K562 (cell line): ENCODE data around the gene APC. TPM values are rescaled to one million over a fixed set of nuclear protein-coding genes. Genes with fewer than 3 reads are reported as not detected.
A peak's percentile ranks its signal among the peaks of the same experiment; 100 is the strongest.

Source experiments
- ATAC-seq: fragments of 200-7000 bp; cut with Tn5 transposase; 3 replicates; pipeline ENCODE4 v1.9.1; 2020; ENCODE audit warnings: moderate library complexity
- BruUV-seq: library from RNA; stranded (reverse); fragments of 400-500 nt; replicated peaks from 2 replicates; lab custom pipeline; 2021; lab: Mats Ljungman, UMichigan
- CTCF ChIA-PET: fragments of 300-600 bp; formaldehyde crosslinking; extraction: SDS; loops from one replicate; lab custom pipeline; 2021; ENCODE audit warnings: low intra/inter-chr PET ratio; lab: Yijun Ruan, JAX
- POLR2A ChIA-PET: fragments of 300-600, 350-650 bp; sonication (Branson Sonifier 250); formaldehyde crosslinking; extraction: SDS; loops from one replicate; lab custom pipeline; 2021; ENCODE audit warnings: antibody characterized with exemption, inconsistent platforms; lab: Yijun Ruan, JAX
- DNase-seq, 4 experiments: peaks; one replicate each; pipeline versions ENCODE4 v3.0.0 to v3.0.0-alpha.2; 2011 to 2018; ENCODE audit warnings: low spot score in 3 of 4, mixed read lengths in 3 of 4; ENCODE audit errors: extremely low read depth in 1 of 4
- FAIRE-seq: peaks from 2 replicates; lab custom pipeline; 2011; peaks lifted over from hg19 to GRCh38; lab: Jason Lieb, UNC
- H2AFZ ChIP-seq: 2 replicates; pipeline ENCODE4 v1.6.0; 2011; ENCODE audit warnings: low read depth, low read length, control low read depth, inconsistent platforms
- H3K27ac ChIP-seq: fragments of 200-600 bp; 3 replicates; pipeline ENCODE4 v1.8.0; 2011; ENCODE audit warnings: low read depth, mild to moderate bottlenecking, control low read depth, inconsistent platforms, low read length, moderate library complexity, mixed read lengths; ENCODE audit errors: extremely low read depth
- H3K27me3 ChIP-seq, 2 experiments: fragments of 300-600 bp in 1 of 2; 2 replicates in 1 of 2; 3 replicates in 1 of 2; pipeline versions ENCODE4 v1.6.0 to v1.8.0; 2011; ENCODE audit warnings: inconsistent platforms in 2 of 2, low read length in 2 of 2, mild to moderate bottlenecking in 1 of 2, mixed read lengths in 1 of 2, moderate library complexity in 1 of 2; ENCODE audit not compliant: control insufficient read depth in 2 of 2, insufficient read depth in 2 of 2
- H3K36me3 ChIP-seq: fragments of 300-600 bp; 3 replicates; pipeline ENCODE4 v1.8.0; 2011; ENCODE audit warnings: mild to moderate bottlenecking, low read length, inconsistent platforms; ENCODE audit not compliant: control insufficient read depth, insufficient read depth
- H3K4me1 ChIP-seq, 2 experiments: fragments of 200-600 bp in 1 of 2; replicated peaks in 1 of 2; 2 replicates in 1 of 2; 3 replicates in 1 of 2; pipeline versions ENCODE4 v1.5.1 to v1.8.0; 2011; ENCODE audit warnings: inconsistent platforms in 2 of 2, low read length in 2 of 2, mild to moderate bottlenecking in 1 of 2, mixed read lengths in 1 of 2, moderate library complexity in 1 of 2; ENCODE audit not compliant: control insufficient read depth in 2 of 2, insufficient read depth in 2 of 2
- H3K4me2 ChIP-seq: 2 replicates; pipeline ENCODE4 v1.6.1; 2011; ENCODE audit warnings: low read length, control low read depth, inconsistent platforms, mixed read lengths; ENCODE audit not compliant: insufficient read depth
- H3K4me3 ChIP-seq: fragments of 200-600 bp; sonication (generic), shearing (Covaris generic); 2 replicates; pipeline ENCODE4 v1.5.1; 2016; ENCODE audit warnings: control low read depth, inconsistent platforms
- H3K79me2 ChIP-seq: fragments of 200-600 bp; 3 replicates; pipeline ENCODE4 v1.8.0; 2011; ENCODE audit warnings: low read length, inconsistent platforms; ENCODE audit not compliant: control insufficient read depth, insufficient read depth
- H3K9ac ChIP-seq, 2 experiments: 2 replicates each; pipeline versions ENCODE4 v1.6.0 to v1.6.1; 2011; ENCODE audit warnings: low read depth in 2 of 2, low read length in 2 of 2, control low read depth in 1 of 2, inconsistent platforms in 1 of 2, mild to moderate bottlenecking in 1 of 2, mixed read lengths in 1 of 2; ENCODE audit not compliant: insufficient read depth in 1 of 2
- H3K9me1 ChIP-seq: one replicate; pipeline ENCODE4 v1.6.0; 2011; ENCODE audit warnings: inconsistent platforms, mild to moderate bottlenecking, low read length, moderate library complexity; ENCODE audit not compliant: control insufficient read depth, insufficient read depth
- H3K9me3 ChIP-seq: replicated peaks from 2 replicates; pipeline ENCODE4 v1.5.1; 2011; ENCODE audit warnings: low read depth, low read length, inconsistent platforms; ENCODE audit not compliant: control insufficient read depth, insufficient read depth
- H4K20me1 ChIP-seq: replicated peaks from 2 replicates; pipeline ENCODE4 v1.6.1; 2011; ENCODE audit warnings: low read length, inconsistent platforms, mixed read lengths; ENCODE audit not compliant: control insufficient read depth, insufficient read depth
- ATF3 ChIP-seq, 2 experiments: fragments of 450-650 bp in 1 of 2; sonication (generic) in 1 of 2; formaldehyde crosslinking in 1 of 2; IDR thresholded peaks in 1 of 2; conservative IDR thresholded peaks in 1 of 2; 2 replicates each; pipeline versions ENCODE4 v1.6.1 to v1.8.1; 2016 to 2023; ENCODE audit warnings: mild to moderate bottlenecking in 2 of 2, moderate library complexity in 2 of 2, inconsistent platforms in 1 of 2, missing genetic modification reagents in 1 of 2
- FOS ChIP-seq: IDR thresholded peaks from 3 replicates; pipeline ENCODE4 v1.6.1; 2011; ENCODE audit not compliant: insufficient read length; ENCODE audit errors: extremely low read depth
- MAFG ChIP-seq: fragments of 450-650 bp; conservative IDR thresholded peaks from 2 replicates; pipeline ENCODE4 v1.6.1; 2016; ENCODE audit warnings: missing genetic modification characterization, missing compliant biosample characterization
- NFE2 ChIP-seq: IDR thresholded peaks from 2 replicates; pipeline ENCODE4 v1.6.1; 2014; ENCODE audit warnings: antibody characterized with exemption, low read depth
- RBM17 ChIP-seq: fragments of 200-400 bp; formaldehyde crosslinking; IDR thresholded peaks from 2 replicates; pipeline ENCODE4 v1.6.1; 2017; ENCODE audit warnings: low read depth, mild to moderate bottlenecking, low read length, borderline replicate concordance
- SAFB2 ChIP-seq: fragments of 200-400 bp; formaldehyde crosslinking; IDR thresholded peaks from 2 replicates; pipeline ENCODE4 v1.6.1; 2018; ENCODE audit warnings: borderline replicate concordance, low read length, low read depth, moderate library complexity; ENCODE audit not compliant: severe bottlenecking
- SMAD1 ChIP-seq: fragments of 150-350 bp; IDR thresholded peaks from 2 replicates; pipeline ENCODE4 v1.6.1; 2014; ENCODE audit warnings: low read length, low read depth; ENCODE audit not compliant: partially characterized antibody
- ZC3H8 ChIP-seq: fragments of 450-650 bp; IDR thresholded peaks from 2 replicates; pipeline ENCODE4 v1.6.1; 2017
- ZNF232 ChIP-seq: sonication (generic); formaldehyde crosslinking; IDR thresholded peaks from 2 replicates; pipeline ENCODE4 v1.8.0; 2022; ENCODE audit warnings: mild to moderate bottlenecking, missing genetic modification reagents
- ZZZ3 ChIP-seq: fragments of 450-650 bp; IDR thresholded peaks from 2 replicates; pipeline ENCODE4 v1.6.1; 2016; ENCODE audit warnings: antibody characterized with exemption, mild to moderate bottlenecking, moderate library complexity
- WGBS: fragments of 100-300 bp; shearing (Covaris generic); methylation state at CpG from one replicate; pipeline ENCODE4 v1.1.6; 2016; ENCODE audit warnings: low coverage, mixed read lengths; ENCODE audit not compliant: insufficient coverage; ENCODE audit errors: missing lambda C conversion rate; 5-methylcytosine and 5-hydroxymethylcytosine counted together
- in situ Hi-C: fragments of 300-500 bp; cut with MboI; formaldehyde crosslinking; loops from 4 replicates; pipeline ENCODE4 v1.15.0; 2018; ENCODE audit warnings: inconsistent platforms, mixed read lengths
- intact Hi-C: fragments of 100-400 bp; cut with micrococcal nuclease; formaldehyde crosslinking; loops from 2 replicates; pipeline ENCODE4 v1.14.2; 2022
- polyA plus RNA-seq, 8 experiments: library from polyadenylated mRNA; depleted of rRNA in 4 of 8; stranded (reverse) in 5 of 8; unstranded in 3 of 8; fragments of >200 nt; fragmentation: Nextera tagmentation in 2 of 8; fragmentation: Illumina TruSeq in 1 of 8; extraction: Ambion mirVana in 2 of 8; extraction: Trizol in 1 of 8; gene quantifications; 2 replicates each; pipeline versions ENCODE4 v1.2.1 to v1.2.3, GENCODE V29; 2011 to 2014; ENCODE audit warnings: inconsistent platforms in 1 of 8, missing spikeins in 1 of 8
- total RNA-seq, 7 experiments: library from RNA; depleted of rRNA in 6 of 7; stranded (reverse); fragments of >200 nt in 6 of 7; fragmentation: Illumina TruSeq in 2 of 7; extraction: Trizol in 2 of 7; gene quantifications; 2 replicates each; pipeline versions ENCODE4 v1.2.1 to v1.2.3, GENCODE V29; 2011 to 2021; ENCODE audit warnings: low replicate concordance in 1 of 7

APC gene
- total and polyA plus RNA-seq, 9 of the 15 experiments (the other 6 are each of a cell fraction or from before 2014, with no cell fraction given) = 5.7 to 29.5 (median 15.4) TPM

DNA sequence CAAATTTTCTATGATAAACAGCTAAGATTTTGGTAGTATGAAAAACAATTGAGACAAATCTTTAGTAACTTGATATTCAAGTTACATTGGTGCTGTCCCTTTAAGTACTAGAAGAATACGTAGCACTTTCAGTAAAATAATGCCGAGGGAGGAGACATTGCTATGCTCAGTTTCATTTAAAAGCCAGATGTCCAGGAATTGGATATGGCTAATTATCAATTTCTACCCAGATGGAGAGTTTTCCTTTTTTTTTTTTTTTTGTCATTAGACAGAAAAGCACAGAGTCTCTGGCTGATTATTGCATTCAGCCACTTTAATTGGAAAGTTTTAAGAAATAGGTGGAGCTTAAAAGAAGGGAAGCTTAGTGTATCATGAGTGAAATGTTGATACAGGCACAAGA is 40.4 kb upstream of the APC start:
- no peak overlapping the region for H3K9ac ChIP-seq
- ATAC-seq = no peak
- BruUV-seq = no TSS peak
- TF ChIP-seq FOS (no peak), ATF3 (IDR thresholded peaks at IDR 0.05) (no peak), ATF3 (CRISPR knock-in tag; conservative IDR thresholded peaks at IDR 0.05) (no peak), ZNF232 (CRISPR knock-in tag) (no peak), SAFB2 (no peak), MAFG (no peak), ZZZ3 (no peak), ZC3H8 (no peak), RBM17 (no peak), NFE2 (no peak), SMAD1 (no peak)
- TF ChIP-seq, all 486 proteins: peak for 0
- Histone ChIP-seq H2AFZ (peak overlapping the region; percentile 56; the same call in 1 of the 2 replicates), H3K36me3 (no peaks in the 10 kb centered on the region), H3K4me1 (peaks cover 0 to 18% of the 10 kb centered on the region in 2 experiments; a peak in 2 of 5 replicates), H3K4me3 (no peak overlapping the region), H3K4me2 (no peak overlapping the region), H4K20me1 (no peaks in the 10 kb centered on the region), H3K9me3 (no peaks in the 10 kb centered on the region), H3K27ac (no peak overlapping the region), H3K9me1 (no peaks in the 10 kb centered on the region), H3K79me2 (no peaks in the 10 kb centered on the region), H3K27me3 (no peaks in the 10 kb centered on the region)
- FAIRE-seq (no peak), DNase-seq (no peak)
- intact Hi-C loops (loop anchor here (10.0 kb wide), 1 partner anchor 907 kb away; no protein-coding TSS in a partner anchor), in situ Hi-C loops (no loop called here)
- CTCF ChIA-PET = no interaction called here
- POLR2A ChIA-PET = interaction anchor here (1.3 kb wide), 1 partner anchor 9 kb away, joined by 3 read pairs; no protein-coding TSS in a partner anchor
- WGBS = 22% methylated on average over 2 of the region's 2 CpGs
